MCF 10A (cell line): ENCODE results near the gene SEL1L. TPM values are rescaled to one million over a fixed set of nuclear protein-coding genes. Genes with fewer than 3 reads are reported as not detected.

ENCODE experiments used
- BruUV-seq: library from RNA; stranded (reverse); fragments of 400-500 nt; replicated peaks from 2 replicates; lab custom pipeline; 2021; lab: Mats Ljungman, UMichigan
- CTCF ChIA-PET: fragments of 300-600 bp; sonication (Branson Sonifier 250); formaldehyde crosslinking; extraction: SDS; loops from one replicate; lab custom pipeline; 2021; ENCODE audit warnings: antibody characterized with exemption, inconsistent platforms; lab: Yijun Ruan, JAX
- POLR2A ChIA-PET: fragments of 300-600, 350-650 bp; sonication (Branson Sonifier 250); formaldehyde crosslinking; extraction: SDS; loops from one replicate; lab custom pipeline; 2020; ENCODE audit warnings: antibody characterized with exemption, inconsistent platforms; lab: Yijun Ruan, JAX
- DNase-seq: peaks from one replicate; pipeline ENCODE4 v3.0.0-alpha.2; 2018; ENCODE audit not compliant: unreplicated experiment
- H3K27ac Mint-ChIP-seq: one replicate; pipeline ENCODE4 v1.8.0; 2022; ENCODE audit warnings: mild to moderate bottlenecking, low read depth, mixed read lengths; ENCODE audit not compliant: unreplicated experiment
- H3K27me3 Mint-ChIP-seq: one replicate; pipeline ENCODE4 v1.8.0; 2022; ENCODE audit warnings: mixed read lengths; ENCODE audit not compliant: insufficient read depth, unreplicated experiment
- H3K36me3 Mint-ChIP-seq: one replicate; pipeline ENCODE4 v1.8.0; 2022; ENCODE audit warnings: mild to moderate bottlenecking, moderate library complexity, mixed read lengths; ENCODE audit not compliant: insufficient read depth, unreplicated experiment
- H3K4me1 Mint-ChIP-seq: one replicate; pipeline ENCODE4 v1.8.0; 2022; ENCODE audit warnings: mixed read lengths; ENCODE audit not compliant: insufficient read depth, unreplicated experiment
- H3K4me3 Mint-ChIP-seq: one replicate; pipeline ENCODE4 v1.8.0; 2022; ENCODE audit warnings: mild to moderate bottlenecking, moderate library complexity, mixed read lengths; ENCODE audit not compliant: unreplicated experiment
- H3K9me3 Mint-ChIP-seq: one replicate; pipeline ENCODE4 v1.8.0; 2022; ENCODE audit warnings: mixed read lengths; ENCODE audit not compliant: unreplicated experiment
- intact Hi-C: fragments of 100-400 bp; cut with micrococcal nuclease; formaldehyde crosslinking; loops from 2 replicates; pipeline ENCODE4 v1.14.1; 2022
- total RNA-seq: library from RNA; stranded (reverse); gene quantifications from 2 replicates; pipeline ENCODE4 v1.2.3, GENCODE V29; 2022
- TF ChIP-seq, protein P1 (sequence below): fragments of 200-600 bp; IDR thresholded peaks from one replicate; pipeline ENCODE4 v1.8.0; 2022; ENCODE audit warnings: antibody characterized with exemption, mild to moderate bottlenecking; ENCODE audit not compliant: unreplicated experiment

The SEL1L gene
- total RNA-seq, 1 experiment from 2014 or later, result 152 TPM

DNA sequence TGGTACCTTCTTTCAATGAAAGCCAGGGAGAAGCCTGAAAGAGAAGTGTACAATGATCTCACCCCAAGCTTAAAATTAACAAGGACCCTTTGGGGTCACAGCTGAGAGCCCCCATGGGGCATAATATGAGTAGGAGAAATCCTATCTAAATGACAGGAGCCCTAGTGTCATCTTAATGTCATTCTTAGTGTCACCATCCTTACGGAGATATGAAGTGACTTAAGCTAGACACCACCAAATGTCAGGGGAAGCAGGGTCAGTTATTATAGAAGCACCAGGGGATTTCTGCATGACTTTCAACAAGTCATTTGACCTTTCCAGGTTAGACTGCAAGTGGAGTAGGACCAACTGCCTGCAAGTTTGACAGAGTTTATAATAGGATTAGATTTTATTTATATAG lies 104.6 kb downstream of the SEL1L start:
- BruUV-seq, result no TSS peak
- no peak overlapping the region for H3K4me3 Mint-ChIP-seq
- no peaks in the 10 kb centered on the region for H3K9me3 Mint-ChIP-seq
- no peaks in the 10 kb centered on the region for H3K27me3 Mint-ChIP-seq
- TF ChIP-seq, protein P1, sequence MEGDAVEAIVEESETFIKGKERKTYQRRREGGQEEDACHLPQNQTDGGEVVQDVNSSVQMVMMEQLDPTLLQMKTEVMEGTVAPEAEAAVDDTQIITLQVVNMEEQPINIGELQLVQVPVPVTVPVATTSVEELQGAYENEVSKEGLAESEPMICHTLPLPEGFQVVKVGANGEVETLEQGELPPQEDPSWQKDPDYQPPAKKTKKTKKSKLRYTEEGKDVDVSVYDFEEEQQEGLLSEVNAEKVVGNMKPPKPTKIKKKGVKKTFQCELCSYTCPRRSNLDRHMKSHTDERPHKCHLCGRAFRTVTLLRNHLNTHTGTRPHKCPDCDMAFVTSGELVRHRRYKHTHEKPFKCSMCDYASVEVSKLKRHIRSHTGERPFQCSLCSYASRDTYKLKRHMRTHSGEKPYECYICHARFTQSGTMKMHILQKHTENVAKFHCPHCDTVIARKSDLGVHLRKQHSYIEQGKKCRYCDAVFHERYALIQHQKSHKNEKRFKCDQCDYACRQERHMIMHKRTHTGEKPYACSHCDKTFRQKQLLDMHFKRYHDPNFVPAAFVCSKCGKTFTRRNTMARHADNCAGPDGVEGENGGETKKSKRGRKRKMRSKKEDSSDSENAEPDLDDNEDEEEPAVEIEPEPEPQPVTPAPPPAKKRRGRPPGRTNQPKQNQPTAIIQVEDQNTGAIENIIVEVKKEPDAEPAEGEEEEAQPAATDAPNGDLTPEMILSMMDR, result no peak
- peaks cover 18% of the 10 kb centered on the region for H3K4me1 Mint-ChIP-seq
- DNase-seq, result no peak
- ChIA-PET CTCF (interaction anchor here (1.0 to 2.8 kb wide), 4 partner anchors 12 to 159 kb away, joined by 3 to 9 read pairs (median 6); no protein-coding TSS in a partner anchor), POLR2A (interaction anchor here (0.6 kb wide), 1 partner anchor 174 kb away, joined by 3 read pairs; no protein-coding TSS in a partner anchor)
- intact Hi-C loops, result no loop called here
- no peaks in the 10 kb centered on the region for H3K36me3 Mint-ChIP-seq
- no peak overlapping the region for H3K27ac Mint-ChIP-seq

DNA sequence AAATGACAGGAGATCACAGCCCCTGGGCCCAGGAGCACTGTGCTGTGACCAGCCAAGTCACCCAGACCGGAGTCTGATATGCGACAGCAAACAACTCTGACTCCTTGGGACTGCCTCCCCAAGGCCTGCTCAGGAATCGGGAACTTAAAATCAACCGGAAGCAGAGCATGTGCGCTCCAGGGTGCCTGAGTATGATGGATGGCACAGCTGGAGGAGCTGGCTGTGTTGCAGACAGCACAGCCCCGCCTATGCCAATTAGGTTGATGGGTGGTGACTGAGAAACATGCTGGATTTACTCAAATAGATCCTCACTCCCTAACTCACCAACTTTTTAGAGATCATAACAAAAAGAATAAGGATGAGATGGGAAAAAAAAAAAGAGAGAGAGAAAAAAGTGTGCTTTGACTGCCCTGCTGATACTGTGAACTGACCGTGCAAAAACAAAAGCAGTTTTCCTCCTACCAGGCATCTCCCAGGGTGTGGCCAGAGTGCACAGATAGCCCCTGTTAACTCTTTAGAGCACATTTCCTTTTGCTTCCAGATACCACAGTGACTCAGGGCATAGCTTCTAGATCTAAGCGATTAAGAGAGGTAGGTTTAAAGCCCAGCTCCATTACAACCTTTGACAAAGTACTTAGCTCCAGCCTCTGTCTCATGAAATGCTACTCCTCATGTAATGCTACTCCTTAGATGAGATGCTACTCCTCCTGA lies 106.2 kb downstream of the SEL1L start:
- no peaks in the 10 kb centered on the region for H3K36me3 Mint-ChIP-seq
- no peak overlapping the region for H3K4me3 Mint-ChIP-seq

DNA sequence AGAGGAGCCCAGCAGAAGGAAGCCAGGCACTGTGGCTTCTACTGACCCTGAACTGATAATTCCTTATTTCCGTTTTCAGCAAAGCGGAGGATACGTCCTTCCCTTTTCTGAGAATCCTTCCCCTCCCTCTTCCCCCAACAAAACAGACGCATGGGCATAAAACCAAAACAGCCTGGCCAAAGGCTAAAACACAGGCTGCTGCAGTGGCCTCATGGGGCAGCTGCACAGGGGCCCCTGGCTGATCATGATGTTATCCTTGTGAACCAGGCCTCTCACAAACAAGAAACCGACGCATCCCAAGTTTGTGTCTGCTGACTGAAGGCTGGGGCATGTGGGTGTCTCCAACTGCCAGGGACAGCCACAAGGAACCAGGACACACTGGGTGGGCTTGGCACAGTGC lies 110.1 kb downstream of the SEL1L start:
- no peak for DNase-seq
- TF ChIP-seq, protein P1, result no peak
- Mint-ChIP-seq H3K9me3 (peaks cover 10% of the 10 kb centered on the region), H3K27ac (no peak overlapping the region), H3K36me3 (no peaks in the 10 kb centered on the region), H3K4me1 (peaks cover 8% of the 10 kb centered on the region), H3K4me3 (no peak overlapping the region), H3K27me3 (no peaks in the 10 kb centered on the region)
- ChIA-PET POLR2A (no interaction called here), CTCF (no interaction called here)
- no TSS peak for BruUV-seq
- intact Hi-C loops, result no loop called here

More for the DNA sequence above, 106.2 kb downstream of the SEL1L start:
- Mint-ChIP-seq H3K27me3 (no peaks in the 10 kb centered on the region), H3K27ac (peak overlapping the region; percentile 70), H3K4me1 (peaks cover 15% of the 10 kb centered on the region), H3K9me3 (no peaks in the 10 kb centered on the region)
- ChIA-PET POLR2A (interaction anchor here (1.0 kb wide), 2 partner anchors 26 to 104 kb away, joined by 4 read pairs; no protein-coding TSS in a partner anchor), CTCF (interaction anchor here (1.5 to 2.8 kb wide), 3 partner anchors 11 to 158 kb away, joined by 3 to 9 read pairs (median 6); no protein-coding TSS in a partner anchor)
- no TSS peak for BruUV-seq
- intact Hi-C loops, result no loop called here
- TF ChIP-seq, protein P1, result no peak
- no peak for DNase-seq

Other genes with a start within 250 kb of the SEL1L start
- gene STON2, start 133.5 kb downstream of the SEL1L start, total RNA-seq, result 20.9 and 23.5 TPM in 2 replicates